Neural cell (in vitro differentiated cells): ENCODE measurements around the gene MDN1. TPM values are rescaled to one million over a fixed set of nuclear protein-coding genes. Genes with fewer than 3 reads are reported as not detected.

Experiments
- H2AFZ ChIP-seq: fragments of 200-600, 300-800 bp; sonication (generic), shearing (Covaris generic); 2 replicates; pipeline ENCODE4 v1.6.0; 2014; ENCODE audit warnings: low read depth, mild to moderate bottlenecking, antibody characterized with exemption, low read length, moderate library complexity
- H3F3A ChIP-seq: fragments of 200-600 bp; shearing (Covaris generic); 2 replicates; pipeline ENCODE4 v1.6.1; 2016; ENCODE audit warnings: mild to moderate bottlenecking, moderate library complexity, mixed read lengths, antibody characterized with exemption, low read length; ENCODE audit not compliant: insufficient read depth, poor library complexity, severe bottlenecking
- H3K27ac ChIP-seq: fragments of 200-600, 300-800 bp; sonication (generic), shearing (Covaris generic); 2 replicates; pipeline ENCODE4 v1.5.1; 2014; ENCODE audit warnings: mild to moderate bottlenecking, low read length, moderate library complexity
- H3K27me3 ChIP-seq: fragments of 300-800, 200-600 bp; sonication (generic), shearing (Covaris generic); 2 replicates; pipeline ENCODE4 v1.6.0; 2014; ENCODE audit warnings: mild to moderate bottlenecking, low read depth, low read length, moderate library complexity; ENCODE audit not compliant: insufficient read depth
- H3K36me3 ChIP-seq: fragments of 300-800, 200-600 bp; sonication (generic), shearing (Covaris generic); 2 replicates; pipeline ENCODE4 v1.5.1; 2014; ENCODE audit warnings: mild to moderate bottlenecking, antibody characterized with exemption, low read length, moderate library complexity; ENCODE audit not compliant: insufficient read depth
- H3K4me2 ChIP-seq: fragments of 300-800, 200-600 bp; sonication (generic), shearing (Covaris generic); 2 replicates; pipeline ENCODE4 v1.6.0; 2014; ENCODE audit warnings: mild to moderate bottlenecking, low read length
- H3K4me3 ChIP-seq: fragments of 300-800, 200-600 bp; sonication (generic), shearing (Covaris generic); 2 replicates; pipeline ENCODE4 v1.5.1; 2014; ENCODE audit warnings: mild to moderate bottlenecking, low read length, moderate library complexity
- H3K79me2 ChIP-seq: fragments of 200-600 bp; shearing (Covaris generic); replicated peaks from 2 replicates; pipeline ENCODE4 v1.6.0; 2014; ENCODE audit warnings: mild to moderate bottlenecking, low read length, moderate library complexity; ENCODE audit not compliant: insufficient read depth
- H3K9ac ChIP-seq: fragments of 300-800, 200-600 bp; sonication (generic), shearing (Covaris generic); 2 replicates; pipeline ENCODE4 v1.6.1; 2016; ENCODE audit warnings: mild to moderate bottlenecking, low read length, mixed read lengths
- H3K9me2 ChIP-seq: fragments of 200-600 bp; shearing (Covaris generic); 2 replicates; pipeline ENCODE4 v1.6.1; 2016; ENCODE audit warnings: mild to moderate bottlenecking, low read length, mixed read lengths; ENCODE audit not compliant: insufficient read depth
- H3K9me3 ChIP-seq: fragments of 200-600, 300-800 bp; sonication (generic), shearing (Covaris generic); 2 replicates; pipeline ENCODE4 v1.6.1; 2016; ENCODE audit warnings: mild to moderate bottlenecking, mixed run types, low read length, moderate library complexity, mixed read lengths
- H4K20me1 ChIP-seq: fragments of 200-600 bp; shearing (Covaris generic); 2 replicates; pipeline ENCODE4 v1.6.1; 2016; ENCODE audit warnings: mild to moderate bottlenecking, mixed run types; ENCODE audit not compliant: insufficient read depth
- CTCF ChIP-seq: fragments of 450-650 bp; IDR thresholded peaks from 2 replicates; pipeline ENCODE4 v1.5.1; 2014; ENCODE audit warnings: antibody characterized with exemption, mild to moderate bottlenecking, moderate library complexity; ENCODE audit not compliant: poor library complexity, severe bottlenecking
- EP300 ChIP-seq: fragments of 450-650 bp; conservative IDR thresholded peaks from 2 replicates; pipeline ENCODE4 v1.6.1; 2014; ENCODE audit warnings: antibody characterized with exemption, mild to moderate bottlenecking, moderate library complexity; ENCODE audit not compliant: poor library complexity, severe bottlenecking
- EZH2 ChIP-seq: fragments of 200-600, 300-800 bp; shearing (Covaris generic), sonication (generic); IDR thresholded peaks from 2 replicates; pipeline ENCODE4 v1.6.1; 2014; ENCODE audit warnings: antibody characterized with exemption, low read length, borderline replicate concordance, mild to moderate bottlenecking; ENCODE audit not compliant: insufficient read depth, poor library complexity, severe bottlenecking
- MXI1 ChIP-seq: fragments of 450-650 bp; conservative IDR thresholded peaks from 2 replicates; pipeline ENCODE4 v1.6.1; 2014; ENCODE audit warnings: antibody characterized with exemption, mild to moderate bottlenecking; ENCODE audit not compliant: poor library complexity, severe bottlenecking
- POLR2AphosphoS5 ChIP-seq: IDR thresholded peaks from 2 replicates; pipeline ENCODE4 v1.6.1; 2012
- RAD21 ChIP-seq: fragments of 450-650 bp; conservative IDR thresholded peaks from 2 replicates; pipeline ENCODE4 v1.6.1; 2014; ENCODE audit warnings: antibody characterized with exemption, mild to moderate bottlenecking, moderate library complexity
- REST ChIP-seq: IDR thresholded peaks from 2 replicates; pipeline ENCODE4 v1.6.1; 2012; ENCODE audit warnings: borderline replicate concordance
- SMC3 ChIP-seq: fragments of 450-650 bp; conservative IDR thresholded peaks from 2 replicates; pipeline ENCODE4 v1.6.1; 2014; ENCODE audit warnings: antibody characterized with exemption, mild to moderate bottlenecking, moderate library complexity; ENCODE audit not compliant: poor library complexity
- TAF1 ChIP-seq: IDR thresholded peaks from 2 replicates; pipeline ENCODE4 v1.6.1; 2012; ENCODE audit warnings: low read depth
- polyA plus RNA-seq: library from polyadenylated mRNA; depleted of rRNA; stranded (reverse); fragments of >200 nt; gene quantifications from 2 replicates; pipeline ENCODE4 v1.2.3, GENCODE V29; 2014

MDN1 gene
- polyA plus RNA-seq, 1 donor from 2014 or later, result 17.8 TPM

- Histone ChIP-seq H3K79me2 (no peaks in the 10 kb centered on the region), H3K9me2 (no peaks in the 10 kb centered on the region), H3K4me2 (no peak overlapping the region), H3K9ac (no peak overlapping the region), H3K27ac (no peak overlapping the region), H3F3A (no peaks in the 10 kb centered on the region), H3K27me3 (no peaks in the 10 kb centered on the region), H3K36me3 (no peaks in the 10 kb centered on the region), H4K20me1 (no peaks in the 10 kb centered on the region), H3K9me3 (no peaks in the 10 kb centered on the region), H3K4me3 (no peak overlapping the region), H2AFZ (no peak overlapping the region)
- no peak for TF ChIP-seq EP300
- TF ChIP-seq CTCF, result no peak
- no peak for TF ChIP-seq TAF1
- TF ChIP-seq EZH2, result no peak
- no peak for TF ChIP-seq REST
- TF ChIP-seq POLR2AphosphoS5, result no peak
- TF ChIP-seq MXI1, result no peak
- TF ChIP-seq SMC3, result no peak
- TF ChIP-seq RAD21, result no peak
These were observed 13.7 kb downstream of the MDN1 start for GRCh38 chr6:89805814-89806371.

- Histone ChIP-seq H3K4me2 (no peak overlapping the region), H3K9me3 (no peaks in the 10 kb centered on the region), H3K79me2 (no peaks in the 10 kb centered on the region), H3K27me3 (no peaks in the 10 kb centered on the region), H3K9me2 (no peaks in the 10 kb centered on the region), H3K27ac (no peak overlapping the region), H2AFZ (no peak overlapping the region), H3K4me3 (no peak overlapping the region), H3K36me3 (no peaks in the 10 kb centered on the region), H3F3A (no peaks in the 10 kb centered on the region), H4K20me1 (no peaks in the 10 kb centered on the region), H3K9ac (no peak overlapping the region)
- TF ChIP-seq RAD21 (no peak), SMC3 (no peak), EZH2 (no peak)
These were observed 16.3 kb downstream of the MDN1 start for GRCh38 chr6:89803271-89803670.
